DMS53 treated with DMSO at 0.1 percent for 48 hours (cell line): ENCODE measurements around the gene RPS13.
A peak's percentile ranks its signal among the peaks of the same experiment; 100 is the strongest.
"Not testable (repeated sequence)": the region's sequence is repeated elsewhere in the genome, so short reads cannot be mapped to it uniquely, and the experiment has no call there.

Experiments used
- DNase-seq: peaks from one replicate; lab custom pipeline; 2025; ENCODE audit not compliant: unreplicated experiment; lab: John Stamatoyannopoulos, UW

Gene RPS13

DNA sequence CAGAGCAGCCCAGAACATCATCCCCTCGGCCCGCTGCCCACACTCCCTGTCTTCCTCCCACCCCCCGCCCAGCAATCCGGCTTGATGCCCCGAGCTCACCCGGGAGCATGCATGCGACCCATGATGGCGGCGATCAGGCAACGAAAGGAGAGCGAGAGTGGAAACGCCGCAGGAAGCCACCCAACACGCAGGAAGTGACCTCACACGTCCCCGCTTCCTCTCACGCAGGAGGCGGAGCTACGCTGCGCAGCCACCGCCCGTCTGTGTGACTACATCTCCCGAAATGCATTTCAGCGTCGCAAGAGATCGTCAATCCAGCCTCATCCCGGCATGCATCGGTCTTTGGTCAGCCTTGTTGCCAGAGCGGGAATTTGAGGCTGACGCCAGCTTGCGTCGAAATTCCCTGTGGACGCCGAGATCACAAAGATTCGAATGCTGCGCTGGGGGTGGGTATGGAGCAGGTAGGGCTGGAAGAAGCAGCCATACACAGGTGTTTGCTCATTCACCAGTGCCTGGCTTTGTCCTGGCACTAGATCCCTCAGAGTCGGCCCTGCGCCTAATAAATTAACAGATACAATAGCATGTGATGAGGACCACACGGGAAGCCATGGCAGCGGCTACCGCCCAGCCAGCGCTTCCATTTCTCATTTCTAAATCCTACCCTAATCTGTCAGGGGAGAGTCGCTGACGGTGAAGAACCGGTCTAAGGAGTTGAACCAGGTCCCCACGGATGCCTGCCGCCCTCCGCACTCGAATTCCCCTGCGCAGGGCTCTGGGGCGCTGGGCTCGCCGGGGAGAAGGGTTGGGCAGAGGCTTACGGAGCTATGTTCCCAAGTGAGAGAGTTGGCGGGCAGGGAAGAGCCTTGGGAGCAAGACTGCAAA is at the start of gene RPS13:
Gene RPS13, minus strand, starts transcription at position 148 of the 882 bp plus-strand sequence. Its CDS starts 26 bp downstream, at position 122.
- DNase-seq = peak; percentile 96

DNA sequence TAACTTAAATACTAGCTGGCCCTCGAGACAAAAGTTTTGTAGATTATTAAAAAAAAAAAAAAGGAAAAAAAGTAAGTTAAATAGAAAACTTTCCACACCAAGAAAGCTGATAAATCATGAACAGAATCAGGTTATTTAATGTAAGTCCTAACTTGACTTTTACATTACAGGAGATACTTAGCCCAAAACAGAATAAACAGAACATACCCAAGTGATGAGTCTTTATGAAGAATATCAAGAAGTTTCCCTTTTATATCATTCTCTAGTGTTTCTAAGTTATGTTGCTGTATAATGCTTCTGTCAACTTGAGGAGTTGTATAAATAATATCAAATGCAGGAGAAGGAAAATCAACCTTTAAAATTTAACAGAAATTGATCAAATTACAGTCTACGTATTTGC is 44.5 kb upstream of the RPS13 start:
- DNase-seq = no peak

DNA sequence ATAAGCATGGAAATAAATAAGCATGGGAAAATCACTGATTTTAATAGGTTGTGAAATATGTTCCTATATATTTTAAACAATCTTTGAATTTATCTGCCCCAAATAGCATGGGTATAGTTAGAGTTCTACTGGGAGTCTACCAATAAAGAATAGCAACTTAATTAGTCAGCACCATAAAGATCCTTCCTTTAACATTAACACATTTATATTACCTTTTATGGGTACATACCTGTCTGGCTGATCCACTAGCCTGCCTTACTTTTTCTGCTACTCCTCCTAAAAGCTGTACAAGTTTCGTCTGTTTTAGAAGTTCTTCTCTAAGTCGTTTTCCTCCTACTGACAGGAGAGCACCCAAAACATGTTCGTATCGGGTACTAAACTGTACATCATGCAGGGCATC is 39.8 kb upstream of the RPS13 start:
- DNase-seq = no peak

DNA sequence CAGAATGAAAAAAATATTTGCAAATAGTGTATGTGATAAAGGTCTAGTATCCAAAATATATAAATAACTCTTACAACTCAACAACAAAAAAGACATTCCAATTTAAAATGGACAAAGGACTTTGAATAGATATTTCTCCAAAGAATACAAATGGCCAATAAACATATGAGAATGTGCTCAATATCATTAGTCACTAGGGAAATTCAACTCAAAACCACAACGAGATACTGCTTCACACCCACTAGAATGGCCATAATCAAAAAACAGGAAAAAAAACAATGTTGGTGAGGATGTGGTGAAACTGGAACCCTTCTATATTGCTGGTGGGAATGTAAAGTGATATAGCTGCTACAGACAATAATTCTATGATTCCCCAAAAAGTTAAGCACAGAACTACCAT is 38.6 kb upstream of the RPS13 start:
- no peak for DNase-seq

DNA sequence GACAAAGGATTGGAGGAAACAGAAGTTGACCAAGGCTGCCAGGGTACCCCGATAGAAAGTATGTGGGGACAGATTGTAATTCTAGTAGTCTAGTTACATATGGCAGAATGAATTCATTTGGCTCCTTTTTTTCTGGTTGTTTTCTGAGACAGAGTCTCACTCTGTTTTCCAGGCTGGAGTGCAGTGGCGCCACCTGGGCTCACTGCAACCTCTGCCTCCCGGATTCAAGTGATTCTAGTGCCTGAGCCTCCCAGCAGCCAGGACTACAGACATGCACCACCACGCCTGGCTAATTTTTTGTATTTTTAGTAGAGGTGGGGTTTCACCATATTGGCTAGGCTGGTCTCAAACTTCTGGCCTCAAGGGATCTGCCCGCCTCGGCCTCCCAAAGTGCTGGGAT is 30.3 kb upstream of the RPS13 start:
- DNase-seq = not testable (repeated sequence)

DNA sequence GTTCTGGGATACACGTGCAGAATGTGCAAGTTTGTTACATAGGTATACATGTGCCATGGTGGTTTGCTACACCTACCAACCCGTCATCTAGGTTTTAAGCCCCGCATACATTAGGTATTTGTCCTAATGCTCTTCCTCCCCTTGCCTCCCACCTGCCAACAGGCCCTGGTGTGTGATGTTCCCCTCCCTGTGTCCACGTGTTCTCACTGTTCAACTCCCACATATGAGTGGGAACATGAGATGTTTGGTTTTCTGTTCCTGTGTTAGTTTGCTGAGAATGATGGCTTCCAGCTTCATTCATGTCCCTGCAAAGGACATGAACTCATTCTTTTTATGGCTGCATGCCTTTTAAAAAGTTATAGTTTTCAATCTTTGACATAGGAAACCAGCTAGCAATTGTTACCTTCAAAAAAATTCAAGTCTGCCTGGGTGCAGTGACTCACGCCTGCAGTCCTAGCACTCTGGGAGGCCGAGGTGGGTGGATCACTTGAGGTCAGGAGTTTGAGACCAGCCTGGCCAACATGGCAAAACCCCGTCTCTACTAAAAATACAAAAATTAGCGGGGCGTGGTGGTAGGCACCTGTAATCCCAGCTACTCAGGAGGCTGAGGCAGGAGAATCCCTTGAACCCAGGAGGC is 28.1 kb upstream of the RPS13 start:
- DNase-seq = not testable (repeated sequence)

DNA sequence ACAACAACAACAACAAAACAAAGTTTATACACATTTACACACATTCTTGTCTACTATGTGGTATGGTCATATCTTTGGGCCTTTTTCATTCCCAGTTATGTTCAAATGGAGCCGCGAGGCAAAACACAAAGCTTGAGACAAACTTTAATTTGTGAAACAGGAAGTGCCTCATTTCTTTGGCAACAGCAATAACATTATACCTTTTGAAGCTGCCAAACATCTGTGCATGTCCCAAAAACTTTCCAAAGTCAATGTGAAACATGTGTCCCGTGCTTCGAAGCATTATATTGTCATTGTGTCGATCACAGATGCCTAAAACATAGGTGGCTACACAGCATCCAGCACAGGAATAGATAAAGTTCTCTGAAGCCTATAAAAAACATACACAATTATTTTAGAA is 25.0 kb upstream of the RPS13 start:
- DNase-seq = no peak

DNA sequence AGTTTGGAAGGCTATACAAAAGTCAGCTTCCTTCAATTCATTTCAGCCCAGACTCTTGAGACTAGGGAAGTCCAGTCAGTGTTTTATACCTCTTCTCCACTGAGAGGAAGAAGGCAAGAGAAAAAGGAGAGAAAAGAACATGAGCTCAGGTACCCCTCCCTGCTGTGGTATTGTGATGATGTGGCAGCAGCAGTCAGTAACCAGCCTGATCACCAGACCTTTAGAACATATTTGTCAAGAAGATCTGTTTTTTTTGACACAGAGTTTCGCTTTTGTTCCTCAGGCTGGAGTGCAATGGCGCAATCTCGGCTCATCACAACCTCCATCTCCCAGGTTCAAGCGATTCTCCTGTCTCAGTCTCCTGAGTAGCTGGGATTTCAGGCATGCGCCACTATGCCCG is 21.2 kb upstream of the RPS13 start:
- no peak for DNase-seq

DNA sequence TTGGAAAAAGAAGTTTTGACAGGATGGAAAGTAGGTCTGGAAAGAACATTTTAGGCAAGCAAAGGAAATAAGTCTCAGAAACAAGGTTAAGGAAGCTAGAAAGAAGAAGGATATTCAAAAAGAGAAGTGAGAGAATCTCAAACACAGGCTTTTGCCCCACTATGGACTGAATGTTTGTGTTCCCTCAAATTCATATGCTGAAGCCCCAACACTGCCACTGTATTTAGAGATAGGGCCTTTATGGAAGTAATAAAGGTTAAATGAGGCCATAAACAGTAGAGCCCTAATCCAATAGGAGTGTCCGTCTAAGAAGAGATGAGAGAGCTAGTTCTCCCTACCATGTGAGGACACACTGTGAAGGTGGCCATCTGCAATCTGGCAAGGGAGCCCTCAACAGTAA is 20.6 kb upstream of the RPS13 start:
- no peak for DNase-seq

DNA sequence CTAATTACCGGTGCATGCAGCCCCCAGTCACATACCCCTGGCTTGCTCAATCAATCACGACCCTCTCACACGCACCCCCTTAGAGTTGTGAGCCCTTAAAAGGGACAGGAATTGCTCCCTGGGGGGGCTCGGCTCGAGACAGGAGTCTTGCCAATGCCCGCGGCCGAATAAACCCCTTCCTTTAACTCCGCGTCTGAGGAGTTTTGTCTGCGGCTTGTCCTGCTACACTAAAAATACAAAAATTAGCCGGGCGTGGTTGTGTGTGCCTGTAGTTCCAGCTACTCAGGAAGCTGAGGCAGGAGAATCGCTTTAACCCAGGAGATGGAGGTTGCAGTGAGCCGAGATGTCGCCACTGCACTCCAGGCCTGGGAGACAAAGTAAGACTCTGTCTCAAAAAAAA is 8.5 kb upstream of the RPS13 start:
- DNase-seq = not testable (repeated sequence)

DNA sequence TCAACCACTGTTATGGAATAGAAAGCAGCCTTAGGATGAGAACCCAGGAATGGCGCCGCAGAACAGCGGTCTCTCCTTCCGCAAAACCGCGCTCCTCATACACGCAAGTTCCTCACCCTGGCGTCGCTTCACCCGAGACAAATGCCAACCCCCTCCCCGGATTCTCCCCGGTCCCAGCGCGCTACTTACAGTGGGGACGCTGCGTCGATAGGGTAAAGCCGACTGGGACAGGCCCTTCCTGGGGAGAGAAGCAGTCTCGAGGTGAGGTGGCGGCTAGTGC is 287 bp downstream of the RPS13 start:
- no peak for DNase-seq

DNA sequence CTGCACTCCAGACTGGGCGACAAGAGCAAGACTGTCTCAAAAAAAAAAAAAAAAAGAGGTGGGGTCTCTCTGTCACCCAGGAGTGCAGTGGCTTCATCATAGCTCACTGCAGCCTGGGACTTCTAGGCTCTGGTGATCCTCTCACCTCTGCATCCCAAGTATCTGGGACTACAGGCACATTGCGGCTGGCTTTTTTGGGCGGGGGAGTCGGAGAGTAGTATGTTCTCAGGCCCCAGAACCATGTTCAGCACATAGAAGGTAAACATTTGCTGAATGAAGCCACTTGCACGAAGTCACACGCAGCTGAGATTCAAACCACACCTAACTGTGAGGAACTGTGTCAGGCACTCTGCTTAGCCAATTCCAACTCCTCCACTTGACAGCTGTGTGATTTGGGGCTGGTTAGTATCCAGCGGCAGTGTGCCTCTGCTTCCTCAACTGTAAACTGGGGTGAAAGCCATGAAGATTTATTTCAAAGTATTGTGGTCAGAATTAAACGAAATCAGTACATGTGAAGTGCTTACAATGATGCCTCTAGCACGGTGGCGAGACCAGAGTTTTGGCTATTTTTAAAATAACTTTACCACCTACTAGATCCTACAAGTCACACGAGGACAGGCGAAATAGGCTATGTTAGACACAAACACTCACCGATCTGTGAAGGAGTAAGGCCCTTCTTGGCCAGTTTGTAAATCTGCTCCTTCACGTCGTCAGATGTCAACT is 789 bp downstream of the RPS13 start:
- DNase-seq = no peak

DNA sequence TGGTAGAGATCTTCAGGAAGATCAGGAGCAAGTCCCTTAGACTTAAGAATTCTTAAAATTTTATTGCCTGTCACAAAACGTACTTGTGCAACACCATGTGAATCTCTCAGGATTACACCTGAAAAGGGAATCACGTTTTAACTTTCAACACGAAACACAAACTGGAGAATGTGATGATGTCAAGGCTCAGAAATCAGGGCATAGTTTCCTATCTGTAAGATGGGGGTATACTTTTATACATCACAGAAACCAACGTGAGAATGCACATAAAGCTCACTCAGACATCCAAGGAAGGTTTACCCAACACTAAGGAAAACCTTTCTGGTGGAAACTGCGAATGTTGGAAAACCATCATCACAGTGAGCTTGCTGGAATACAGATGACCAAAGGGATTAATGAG is 2.0 kb downstream of the RPS13 start:
- no peak for DNase-seq

DNA sequence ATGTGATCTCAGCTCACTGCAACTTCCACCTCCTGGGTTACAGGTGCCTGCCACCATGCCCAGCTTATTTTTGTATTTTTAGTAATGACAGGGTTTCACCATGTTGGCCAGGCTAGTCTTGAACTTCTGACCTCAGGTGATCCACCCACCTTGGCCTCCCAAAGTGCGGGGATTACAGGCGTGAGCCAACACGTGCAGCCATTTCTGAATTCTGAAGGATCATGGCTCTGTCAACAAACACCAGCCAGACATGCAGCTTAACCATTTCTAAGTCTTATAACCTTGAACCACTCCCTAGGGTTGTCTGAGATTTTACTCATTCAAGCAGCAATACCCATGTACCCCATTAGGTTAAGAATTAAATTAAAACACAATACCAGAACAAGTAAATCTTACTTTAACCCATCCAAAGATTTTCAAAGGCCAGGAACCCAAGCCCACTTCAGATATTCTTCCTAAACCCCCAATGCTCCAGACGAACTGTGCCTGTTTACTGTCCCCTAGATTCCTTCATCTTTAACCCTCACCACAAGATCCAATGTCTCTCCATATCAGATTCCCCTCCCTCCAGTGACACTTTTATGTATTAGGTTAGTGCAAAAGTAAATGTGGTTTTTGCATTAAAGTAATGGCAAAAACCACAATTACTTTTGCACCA is 4.0 kb downstream of the RPS13 start:
- DNase-seq = no peak

DNA sequence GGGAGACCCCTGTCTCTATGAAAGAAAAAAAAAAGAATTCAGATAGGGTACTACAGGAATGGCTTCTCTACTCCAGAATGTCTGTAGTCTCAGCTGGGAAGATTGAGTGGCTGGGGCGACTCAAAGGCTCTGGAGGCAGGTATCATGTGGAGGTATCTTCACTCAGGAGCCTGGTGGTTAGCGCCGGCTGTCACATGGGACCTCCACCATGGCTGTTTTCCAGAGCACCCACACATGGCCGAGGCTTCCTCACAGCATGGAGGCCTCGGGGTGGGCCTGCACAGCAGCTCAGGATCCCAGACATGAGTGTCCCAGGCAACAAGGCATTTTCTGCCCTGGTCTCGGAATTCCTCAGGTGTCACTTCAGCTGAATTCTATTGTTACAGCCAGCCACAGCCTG is 10.1 kb downstream of the RPS13 start:
- DNase-seq = no peak

DNA sequence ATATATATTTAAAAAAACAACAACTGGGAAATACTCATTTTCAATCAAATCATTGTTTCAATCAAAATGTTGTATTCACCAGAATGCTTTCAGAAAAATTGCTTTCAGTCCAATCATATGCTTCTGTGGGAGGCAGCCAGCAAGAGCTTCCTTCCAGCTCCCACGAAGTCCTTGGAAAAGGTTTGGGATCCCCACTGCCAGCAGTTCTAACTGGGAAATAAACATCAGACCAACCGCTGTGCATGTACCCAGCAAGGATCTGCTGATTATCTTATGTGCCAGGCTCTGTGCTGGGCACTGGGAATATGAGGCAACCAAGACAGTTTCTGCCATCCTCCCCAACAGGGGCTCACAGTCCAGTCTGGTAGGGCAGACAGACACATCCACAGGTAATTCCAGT is 10.8 kb downstream of the RPS13 start:
- DNase-seq = no peak

DNA sequence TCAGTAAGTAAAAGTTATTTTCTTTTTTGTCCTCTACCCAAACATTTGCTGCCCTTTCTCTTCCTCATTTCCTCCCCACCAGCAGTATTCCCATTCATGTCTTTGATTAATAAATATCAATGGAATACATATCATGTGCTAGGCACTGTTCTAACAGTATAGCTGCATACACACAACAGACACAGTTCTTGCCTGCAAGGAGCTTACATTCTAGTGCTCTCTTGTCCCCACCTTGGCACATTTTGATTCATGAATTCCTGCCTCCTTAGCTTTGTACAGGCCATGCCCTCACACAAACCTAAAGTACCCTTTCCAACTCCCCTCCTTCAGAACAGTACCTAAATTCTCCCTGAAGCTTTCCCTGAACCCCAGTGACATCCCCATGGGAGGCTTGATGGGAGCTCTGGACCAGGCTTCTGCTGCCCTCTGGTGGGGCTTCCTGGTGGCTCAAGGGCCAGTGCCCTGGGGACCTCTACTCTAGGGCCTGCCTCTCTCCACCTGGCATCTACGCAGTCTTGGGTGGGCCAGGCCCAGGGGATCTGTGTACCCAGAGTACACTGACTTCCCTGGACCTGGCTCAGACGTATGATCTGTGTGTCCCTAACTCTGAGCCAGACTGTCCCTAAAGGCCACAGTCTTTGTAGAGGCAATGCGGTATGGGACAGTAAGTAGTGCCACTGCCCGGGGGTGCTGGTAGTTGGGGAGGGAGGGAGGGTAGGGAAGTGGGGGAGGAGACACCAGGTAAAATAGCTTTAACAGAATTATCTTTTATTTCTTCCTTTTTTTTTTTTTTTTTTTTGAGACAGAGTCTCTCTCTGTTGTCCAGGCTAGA is 14.1 kb downstream of the RPS13 start:
- peak; percentile 46 for DNase-seq

DNA sequence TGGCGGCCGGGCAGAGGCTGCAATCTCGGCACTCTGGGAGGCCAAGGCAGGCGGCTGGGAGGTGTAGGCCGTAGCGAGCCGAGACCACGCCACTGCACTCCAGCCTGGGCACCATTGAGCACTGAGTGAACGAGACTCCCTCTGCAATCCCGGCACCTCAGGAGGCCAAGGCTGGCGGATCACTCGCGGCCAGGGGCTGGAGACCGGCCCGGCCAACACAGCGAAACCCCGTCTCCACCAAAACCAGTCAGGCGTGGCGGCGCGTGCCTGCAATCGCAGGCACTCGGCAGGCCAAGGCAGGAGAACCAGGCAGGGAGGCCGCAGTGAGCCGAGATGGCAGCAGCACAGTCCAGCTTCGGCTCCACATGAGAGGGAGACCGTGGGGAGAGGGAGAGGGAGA is 26.3 kb downstream of the RPS13 start:
- not testable (repeated sequence) for DNase-seq

DNA sequence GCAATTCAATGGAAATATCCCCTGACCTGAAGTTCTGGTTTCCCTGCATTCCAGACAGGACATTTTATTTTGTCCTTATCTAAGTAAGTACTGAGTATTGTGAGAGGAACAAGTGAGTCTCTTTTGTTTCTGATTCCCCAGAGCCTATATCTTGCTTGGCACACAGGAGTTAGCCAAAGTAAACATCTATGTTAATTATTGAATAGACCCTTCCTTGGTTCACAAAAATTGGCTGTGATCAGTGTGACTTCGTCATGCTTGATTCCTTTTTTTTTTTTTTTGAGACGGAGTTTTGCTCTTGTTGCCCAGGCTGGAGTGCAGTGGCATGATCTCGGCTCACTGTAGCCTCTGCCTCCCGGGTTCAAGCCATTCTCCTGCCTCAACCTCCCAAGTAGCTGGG is 29.0 kb downstream of the RPS13 start:
- DNase-seq = not testable (repeated sequence)

DNA sequence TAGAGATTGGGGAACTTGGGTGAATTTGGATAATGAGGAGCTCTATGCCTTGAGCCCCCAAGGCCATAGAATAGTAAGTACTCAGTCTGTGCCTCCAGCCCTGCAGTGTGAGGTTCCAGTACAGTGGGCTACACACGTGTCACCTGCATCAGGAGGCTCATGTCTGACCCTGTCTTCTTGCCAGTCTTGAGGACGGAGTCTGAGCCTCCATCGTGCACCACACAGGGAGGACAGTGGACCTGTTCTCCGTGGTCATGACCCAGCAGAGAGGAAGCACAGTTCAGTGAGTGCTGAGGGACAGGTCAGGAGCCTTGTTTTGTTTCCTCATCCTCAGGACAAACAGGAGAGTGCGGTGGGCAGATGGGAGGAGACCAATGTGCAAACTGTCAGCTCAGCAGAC is 30.8 kb downstream of the RPS13 start:
- no peak for DNase-seq
